ENCODE results near the gene COBLL1. TPM values are rescaled to one million over a fixed set of nuclear protein-coding genes. Genes with fewer than 3 reads are reported as not detected.
"Not testable (repeated sequence)": the region's sequence is repeated elsewhere in the genome, so short reads cannot be mapped to it uniquely, and the experiment has no call there.

The COBLL1 gene
- total RNA-seq, 2 experiments from 2014 or later = not detected

DNA sequence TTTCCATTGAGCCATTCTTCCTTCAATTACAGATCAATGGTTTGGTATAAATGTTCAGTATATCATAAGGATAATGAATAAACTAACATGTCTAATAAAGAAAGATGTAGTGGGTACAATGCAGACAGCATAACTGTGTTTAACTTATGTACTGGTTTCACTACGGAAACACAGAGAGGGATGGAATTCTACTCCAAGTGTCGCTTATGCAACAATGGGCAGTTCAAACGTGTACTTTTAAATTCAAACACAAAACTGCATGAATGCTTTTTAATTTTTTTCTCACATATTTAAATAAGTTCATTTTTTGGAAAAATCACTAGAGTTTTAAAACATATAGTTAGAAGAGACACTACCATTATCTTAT is 74.7 kb downstream of the COBLL1 start:
- DNase-seq = no peak
- ChIA-PET POLR2A (no interaction called here), CTCF (no interaction called here)
- H3K9me3 Mint-ChIP-seq = no peaks in the 10 kb centered on the region
- peaks cover 2% of the 10 kb centered on the region for H3K4me1 Mint-ChIP-seq (ENCODE audit: low read depth)
- H3K4me3 Mint-ChIP-seq = no peak overlapping the region
- no peaks in the 10 kb centered on the region for H3K27me3 Mint-ChIP-seq
- H3K36me3 Mint-ChIP-seq = no peaks in the 10 kb centered on the region
- intact Hi-C loops (cut with micrococcal nuclease) = no loop called here
- H3K27ac Mint-ChIP-seq = no peak overlapping the region

DNA sequence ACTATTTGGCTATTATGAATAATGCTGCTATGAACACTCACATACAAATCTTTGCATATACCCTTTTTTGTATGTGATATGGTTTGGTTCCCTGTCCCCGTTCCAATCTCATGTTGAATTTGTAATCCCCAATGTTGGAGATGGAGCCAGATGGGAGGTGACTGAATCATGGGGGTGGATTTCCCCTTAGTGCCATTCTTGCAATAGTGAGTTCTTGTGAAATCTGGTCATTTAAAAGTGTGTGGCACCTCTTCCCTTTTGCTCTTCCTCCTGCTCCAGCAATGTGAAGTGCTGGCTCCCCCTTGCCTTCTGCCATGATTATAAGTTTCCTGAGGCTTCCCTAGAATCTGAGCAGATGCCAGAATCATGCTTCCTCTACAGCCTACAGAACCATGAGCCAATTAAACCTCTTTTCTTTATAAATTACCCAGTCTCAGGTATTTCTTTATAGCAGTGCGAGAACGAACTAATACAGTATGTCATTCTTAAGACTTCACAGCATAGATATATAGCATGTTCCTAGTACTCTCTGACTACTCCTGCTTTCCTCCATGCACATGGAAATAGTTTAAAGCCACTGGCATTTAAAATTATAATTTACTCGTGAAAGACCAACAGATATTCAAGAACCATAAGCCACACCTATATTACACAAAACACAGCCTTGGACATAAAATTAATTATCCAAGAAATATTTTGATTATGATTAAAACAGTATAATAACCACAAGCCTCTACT is 75.2 kb downstream of the COBLL1 start:
- H3K4me1 Mint-ChIP-seq (ENCODE audit: low read depth) = peaks cover 8% of the 10 kb centered on the region
- ChIA-PET CTCF (no interaction called here), POLR2A (no interaction called here)
- intact Hi-C loops (cut with micrococcal nuclease) = no loop called here
- H3K4me3 Mint-ChIP-seq = no peak overlapping the region
- no peaks in the 10 kb centered on the region for H3K27me3 Mint-ChIP-seq
- H3K27ac Mint-ChIP-seq = no peak overlapping the region
- DNase-seq = no peak
- no peaks in the 10 kb centered on the region for H3K9me3 Mint-ChIP-seq
- no peaks in the 10 kb centered on the region for H3K36me3 Mint-ChIP-seq

DNA sequence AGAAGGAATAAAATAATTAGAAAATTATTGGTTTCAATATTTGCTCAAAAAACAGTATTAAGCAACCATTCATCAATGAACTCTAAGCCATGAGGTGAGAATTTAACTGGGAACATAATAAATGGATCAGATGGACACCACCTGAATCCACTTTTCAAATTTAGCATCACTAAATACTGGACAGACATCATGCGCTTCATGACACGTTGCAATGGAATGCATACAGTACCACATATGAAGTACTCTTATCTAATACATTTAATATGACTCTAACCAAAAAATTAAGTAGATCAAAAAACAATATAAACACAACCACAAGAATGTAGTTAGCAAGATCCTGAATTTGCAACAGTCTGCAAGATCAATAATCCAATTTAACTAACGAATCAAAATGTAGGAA is 76.6 kb downstream of the COBLL1 start:
- H3K4me1 Mint-ChIP-seq (ENCODE audit: low read depth) = peaks cover 9% of the 10 kb centered on the region
- ChIA-PET CTCF (no interaction called here), POLR2A (no interaction called here)
- H3K27me3 Mint-ChIP-seq = no peaks in the 10 kb centered on the region
- no peaks in the 10 kb centered on the region for H3K9me3 Mint-ChIP-seq
- intact Hi-C loops (cut with micrococcal nuclease) = no loop called here
- no peak overlapping the region for H3K4me3 Mint-ChIP-seq
- H3K27ac Mint-ChIP-seq = no peak overlapping the region
- no peak for DNase-seq
- H3K36me3 Mint-ChIP-seq = no peaks in the 10 kb centered on the region

DNA sequence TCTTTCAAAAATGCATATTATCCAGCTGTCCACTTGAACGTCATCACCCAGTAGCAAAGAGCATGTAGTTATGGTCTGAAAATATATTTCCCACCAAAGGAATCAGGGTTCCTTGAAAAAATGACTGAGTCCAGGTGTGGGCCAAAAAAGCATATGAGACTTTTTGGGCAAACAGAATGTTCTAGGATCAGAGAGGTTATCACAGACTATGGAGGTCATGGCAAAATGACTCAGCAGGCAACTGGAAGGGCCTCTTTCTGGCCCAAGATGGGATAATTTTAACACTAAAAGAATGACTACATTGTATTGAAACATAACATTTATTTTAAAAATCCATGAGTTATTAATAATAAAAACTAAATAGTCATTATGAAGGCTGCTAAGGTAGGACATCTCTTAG is 77.1 kb downstream of the COBLL1 start:
- no peak for DNase-seq
- Mint-ChIP-seq H3K36me3 (no peaks in the 10 kb centered on the region), H3K4me1 (ENCODE audit: low read depth) (peaks cover 9% of the 10 kb centered on the region), H3K27ac (no peak overlapping the region), H3K27me3 (no peaks in the 10 kb centered on the region), H3K4me3 (no peak overlapping the region), H3K9me3 (no peaks in the 10 kb centered on the region)
- intact Hi-C loops (cut with micrococcal nuclease) = no loop called here
- ChIA-PET CTCF (no interaction called here), POLR2A (no interaction called here)

DNA sequence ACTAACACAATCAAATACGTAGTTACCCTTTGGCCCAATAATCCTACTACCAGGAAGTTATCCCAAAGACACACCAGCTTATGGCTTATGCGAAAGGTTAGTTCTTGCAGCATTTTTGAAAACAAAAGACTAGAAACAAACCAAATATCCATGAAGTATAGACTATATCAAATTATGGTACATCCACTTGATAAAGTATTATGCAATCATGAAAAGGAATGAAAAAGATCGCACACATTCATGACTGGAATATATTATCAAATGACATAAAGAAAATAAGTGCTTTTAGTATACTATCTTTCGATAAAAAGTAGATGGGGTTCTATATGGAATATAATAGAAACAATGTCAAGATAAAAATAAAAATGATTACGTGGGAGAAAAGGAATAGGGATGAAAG is 78.2 kb downstream of the COBLL1 start:
- Mint-ChIP-seq H3K36me3 (no peaks in the 10 kb centered on the region), H3K9me3 (no peaks in the 10 kb centered on the region), H3K27ac (no peak overlapping the region), H3K27me3 (no peaks in the 10 kb centered on the region), H3K4me3 (no peak overlapping the region), H3K4me1 (ENCODE audit: low read depth) (peaks cover 9% of the 10 kb centered on the region)
- DNase-seq = no peak
- POLR2A ChIA-PET = no interaction called here
- intact Hi-C loops (cut with micrococcal nuclease) = no loop called here
- CTCF ChIA-PET = no interaction called here

DNA sequence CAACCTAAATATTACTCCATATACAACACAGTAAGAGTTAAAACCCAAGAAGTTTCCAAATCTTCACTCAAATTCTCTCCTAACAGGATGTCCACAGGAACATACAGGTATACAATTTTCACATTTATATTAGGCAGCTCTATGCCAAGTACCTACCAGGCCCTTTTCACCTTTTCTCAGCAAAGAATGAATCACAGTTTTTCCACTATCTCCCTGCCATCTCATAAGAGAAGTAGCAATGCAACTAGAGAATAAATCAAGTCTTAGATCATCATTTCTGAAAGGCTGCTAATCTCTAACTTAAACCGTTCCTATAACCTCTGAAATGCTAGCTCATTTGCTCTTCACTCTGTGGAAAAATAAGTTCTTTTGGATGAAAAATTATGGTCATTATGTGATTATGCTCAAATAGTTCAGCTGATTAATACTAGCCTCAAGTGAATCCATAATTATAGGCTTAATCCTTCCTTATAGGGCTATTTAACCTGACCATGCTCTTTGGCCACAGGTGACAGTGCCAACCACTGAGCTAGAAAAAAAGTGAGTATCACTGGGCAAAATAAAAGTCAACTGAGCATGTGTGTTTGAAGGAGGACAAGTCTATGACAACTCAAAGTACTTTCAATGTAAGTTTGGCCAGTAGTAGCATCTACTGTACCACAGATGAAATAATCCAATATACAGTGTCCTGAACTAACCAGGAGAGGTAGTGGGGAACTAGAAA is 79.7 kb downstream of the COBLL1 start:
- Mint-ChIP-seq H3K27ac (no peak overlapping the region), H3K36me3 (no peaks in the 10 kb centered on the region), H3K9me3 (no peaks in the 10 kb centered on the region), H3K27me3 (no peaks in the 10 kb centered on the region), H3K4me1 (ENCODE audit: low read depth) (peaks cover 9% of the 10 kb centered on the region), H3K4me3 (no peak overlapping the region)
- ChIA-PET CTCF (interaction anchor here (1.3 kb wide), 1 partner anchor 20 kb away, joined by 3 read pairs; no protein-coding TSS in a partner anchor), POLR2A (no interaction called here)
- intact Hi-C loops (cut with micrococcal nuclease) = loop anchor here (1.0 kb wide), 1 partner anchor 148 kb away; no protein-coding TSS in a partner anchor
- DNase-seq = no peak

DNA sequence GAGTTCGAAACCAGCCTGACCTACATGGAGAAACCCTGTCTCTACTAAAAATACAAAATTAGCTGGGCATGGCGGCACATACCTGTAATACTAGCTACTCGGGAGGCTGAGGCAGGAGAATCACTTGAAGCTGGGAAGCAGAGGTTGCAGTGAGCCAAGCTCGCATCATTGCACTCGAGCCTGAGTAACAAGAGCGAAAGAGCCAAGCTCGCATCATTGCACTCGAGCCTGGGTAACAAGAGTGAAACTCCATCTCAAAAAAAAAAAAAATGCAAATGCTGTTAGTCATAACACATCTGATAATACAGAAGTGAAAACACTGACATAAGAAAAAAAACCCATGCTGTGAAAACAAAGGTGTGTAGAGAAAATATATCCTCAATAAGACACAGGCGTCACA is 80.4 kb downstream of the COBLL1 start:
- peak; percentile 30 for DNase-seq
- H3K4me3 Mint-ChIP-seq; H3K27me3 Mint-ChIP-seq; H3K9me3 Mint-ChIP-seq; H3K36me3 Mint-ChIP-seq; H3K27ac Mint-ChIP-seq; POLR2A ChIA-PET; H3K4me1 Mint-ChIP-seq (ENCODE audit: low read depth): not testable (repeated sequence)
- CTCF ChIA-PET = interaction anchor here (1.3 kb wide), 1 partner anchor 20 kb away, joined by 3 read pairs; no protein-coding TSS in a partner anchor
- intact Hi-C loops (cut with micrococcal nuclease) = loop anchor here (1.0 kb wide), 1 partner anchor 149 kb away; no protein-coding TSS in a partner anchor

DNA sequence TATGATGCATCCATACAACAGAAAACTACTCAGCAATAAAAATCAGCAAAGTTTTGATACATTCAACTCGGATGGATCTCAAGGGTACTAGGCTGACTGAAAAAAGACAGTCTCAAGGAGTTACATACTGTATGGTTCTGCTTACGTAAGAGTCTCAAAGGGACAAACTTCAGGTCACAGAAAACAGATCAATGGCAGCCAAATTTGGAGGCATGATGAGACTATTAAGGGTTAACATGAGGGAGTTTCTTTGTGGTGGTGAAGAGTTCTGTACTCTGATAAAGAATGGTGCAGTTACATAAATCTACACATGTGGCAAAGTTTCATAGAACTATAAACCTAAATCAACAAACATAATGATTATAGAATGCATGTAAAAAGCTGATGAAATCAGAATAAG is 81.4 kb downstream of the COBLL1 start:
- H3K27ac Mint-ChIP-seq = no peak overlapping the region
- no peaks in the 10 kb centered on the region for H3K36me3 Mint-ChIP-seq
- POLR2A ChIA-PET = no interaction called here
- peaks cover 9% of the 10 kb centered on the region for H3K4me1 Mint-ChIP-seq (ENCODE audit: low read depth)
- no peak for DNase-seq
- no peak overlapping the region for H3K4me3 Mint-ChIP-seq
- intact Hi-C loops (cut with micrococcal nuclease) = no loop called here
- CTCF ChIA-PET = no interaction called here
- H3K27me3 Mint-ChIP-seq = no peaks in the 10 kb centered on the region
- no peaks in the 10 kb centered on the region for H3K9me3 Mint-ChIP-seq

DNA sequence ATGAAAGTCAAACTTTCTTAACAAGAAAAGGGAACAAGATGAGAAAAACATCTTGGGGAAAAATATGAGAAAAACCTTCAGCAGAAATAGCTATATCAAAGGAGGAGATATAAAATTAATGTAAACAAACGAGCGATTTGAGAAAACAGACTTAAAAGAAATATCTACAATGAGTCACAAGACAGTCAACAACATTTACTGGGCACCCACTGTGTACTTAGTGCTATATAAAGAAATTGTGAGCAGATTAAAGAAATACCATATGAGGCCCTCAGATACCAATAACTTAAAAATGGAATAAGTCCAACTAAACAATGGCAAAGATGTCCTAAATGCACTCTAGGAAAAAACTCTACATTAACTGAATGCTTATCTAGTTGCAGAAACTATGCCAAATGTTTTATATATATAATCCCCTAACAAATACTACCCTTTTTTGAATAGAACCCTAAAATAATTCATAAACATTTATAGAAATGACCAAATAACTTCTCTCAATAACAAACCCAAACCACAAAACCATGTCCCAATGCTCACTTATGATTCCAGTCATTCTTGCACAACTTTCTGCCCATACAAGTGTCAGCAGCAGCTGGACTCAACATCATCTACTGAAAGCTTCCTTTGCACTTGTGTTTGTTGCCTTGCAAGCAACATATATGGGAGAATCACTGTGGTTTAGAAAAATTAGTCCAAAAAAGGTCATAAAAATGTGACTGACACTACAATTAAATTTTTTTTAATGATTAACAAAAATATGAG is 83.5 kb downstream of the COBLL1 start:
- no peak for DNase-seq
- Mint-ChIP-seq H3K4me3 (no peak overlapping the region), H3K9me3 (no peaks in the 10 kb centered on the region), H3K27ac (no peak overlapping the region), H3K36me3 (no peaks in the 10 kb centered on the region), H3K27me3 (no peaks in the 10 kb centered on the region), H3K4me1 (ENCODE audit: low read depth) (peaks cover 9% of the 10 kb centered on the region)
- CTCF ChIA-PET = no interaction called here
- POLR2A ChIA-PET = no interaction called here
- intact Hi-C loops (cut with micrococcal nuclease) = no loop called here

DNA sequence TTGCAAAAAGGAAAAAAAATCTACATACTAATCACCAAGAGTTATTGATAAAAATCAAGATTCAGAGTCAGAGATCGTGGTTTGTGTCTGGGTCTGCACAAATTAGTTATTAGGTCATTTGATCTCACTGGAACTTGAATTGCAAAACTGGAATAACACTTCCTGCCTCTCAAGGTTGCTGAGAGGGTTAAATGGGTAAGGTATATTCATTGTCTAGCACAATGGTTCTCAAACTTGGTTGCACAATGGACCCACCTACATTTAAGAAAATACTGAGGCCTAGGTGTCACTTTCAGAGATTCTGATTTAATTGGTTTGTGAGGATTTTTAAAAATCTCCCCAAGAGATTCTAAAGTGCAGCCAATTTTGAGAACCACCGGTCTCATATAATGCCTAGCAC is 84.8 kb downstream of the COBLL1 start:
- Mint-ChIP-seq H3K4me1 (ENCODE audit: low read depth) (peaks cover 5% of the 10 kb centered on the region), H3K27me3 (no peaks in the 10 kb centered on the region), H3K9me3 (no peaks in the 10 kb centered on the region), H3K4me3 (no peak overlapping the region), H3K36me3 (no peaks in the 10 kb centered on the region), H3K27ac (no peak overlapping the region)
- no peak for DNase-seq
- POLR2A ChIA-PET = no interaction called here
- CTCF ChIA-PET = no interaction called here
- intact Hi-C loops (cut with micrococcal nuclease) = no loop called here

DNA sequence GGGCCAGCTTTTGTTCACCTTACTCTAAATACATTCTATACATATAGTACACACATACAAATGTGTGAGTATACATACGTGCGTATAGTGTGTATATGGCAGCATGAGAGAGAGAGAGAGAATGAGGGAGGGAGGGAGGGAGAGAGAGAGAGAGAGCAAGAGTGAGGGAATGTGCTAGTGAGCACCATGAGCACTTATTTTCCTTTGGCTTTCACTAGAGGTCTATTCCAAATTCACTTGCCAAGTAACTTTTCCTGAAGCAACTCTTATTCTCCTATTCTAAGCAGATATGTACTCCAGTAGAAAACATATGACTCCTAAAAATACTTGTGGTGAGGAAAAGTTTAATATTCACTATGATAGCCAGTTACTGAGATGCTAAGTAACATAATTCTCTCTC is 85.7 kb downstream of the COBLL1 start:
- Mint-ChIP-seq H3K27ac (no peak overlapping the region), H3K9me3 (no peaks in the 10 kb centered on the region), H3K36me3 (no peaks in the 10 kb centered on the region), H3K4me3 (no peak overlapping the region), H3K4me1 (ENCODE audit: low read depth) (no peaks in the 10 kb centered on the region), H3K27me3 (no peaks in the 10 kb centered on the region)
- no peak for DNase-seq
- intact Hi-C loops (cut with micrococcal nuclease) = no loop called here
- POLR2A ChIA-PET = no interaction called here
- CTCF ChIA-PET = no interaction called here

DNA sequence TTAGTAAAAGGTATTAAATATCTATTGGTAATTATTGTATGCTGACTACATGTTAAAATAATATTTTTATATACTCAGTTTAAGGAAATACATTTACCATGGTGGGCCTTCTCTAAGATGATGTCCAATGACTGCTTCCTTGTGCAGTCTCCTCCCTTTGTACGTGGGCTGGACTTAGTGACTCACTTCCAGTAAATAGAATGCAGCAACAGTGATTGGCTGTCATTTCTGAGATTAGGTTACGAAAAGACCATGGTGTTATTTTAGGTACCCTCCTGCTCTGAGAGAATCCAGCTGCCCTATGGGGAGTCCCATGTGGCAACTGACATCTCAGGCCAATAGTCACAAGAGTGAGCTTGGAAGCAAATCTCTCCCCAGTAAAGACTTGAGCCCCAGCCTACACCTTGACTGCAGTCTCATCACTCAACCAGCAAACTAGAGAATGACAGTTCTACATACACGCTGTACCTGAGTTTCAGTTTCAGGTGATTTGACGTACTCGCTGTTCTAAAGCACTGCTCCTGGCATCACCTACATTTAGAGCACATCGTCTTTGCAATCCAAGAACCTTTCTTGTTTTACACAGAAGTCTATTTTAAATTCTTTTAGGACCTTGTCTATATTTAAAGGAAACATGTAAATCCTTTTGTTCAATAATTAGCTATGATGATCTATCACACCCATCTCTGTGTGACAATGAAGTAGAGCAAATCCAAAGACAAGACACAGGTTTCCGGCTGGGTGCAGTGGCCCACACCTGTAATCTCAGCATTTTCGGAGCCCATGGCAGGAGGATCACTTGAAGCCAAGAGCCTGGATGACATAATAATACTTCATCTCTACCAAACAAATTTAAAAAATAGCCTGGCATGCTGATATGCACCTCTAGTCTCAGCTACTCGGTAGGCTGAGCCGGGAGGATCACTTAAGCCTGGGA is 87.2 kb downstream of the COBLL1 start:
- no peak for DNase-seq
- intact Hi-C loops (cut with micrococcal nuclease) = no loop called here
- Mint-ChIP-seq H3K27ac (no peak overlapping the region), H3K36me3 (no peaks in the 10 kb centered on the region), H3K9me3 (no peaks in the 10 kb centered on the region), H3K4me1 (ENCODE audit: low read depth) (no peaks in the 10 kb centered on the region), H3K27me3 (no peaks in the 10 kb centered on the region), H3K4me3 (no peak overlapping the region)
- CTCF ChIA-PET = no interaction called here
- POLR2A ChIA-PET = no interaction called here
